ENCODE data around the gene SHCBP1. TPM values are rescaled to one million over a fixed set of nuclear protein-coding genes. Genes with fewer than 3 reads are reported as not detected.

Gene SHCBP1
- total RNA-seq, 4 donors from 2014 or later: 1.3 to 6.3 (median 4.3) TPM

- Histone ChIP-seq H3K4me1 (no peaks in the 10 kb centered on the region), H3K9me3 (no peaks in the 10 kb centered on the region), H3K36me3 (no peaks in the 10 kb centered on the region), H3K27ac (no peak overlapping the region), H3K27me3 (no peaks in the 10 kb centered on the region), H3K4me3 (no peak overlapping the region)
- no peak for DNase-seq (ENCODE audit: low spot score in 2 of 2)
- TF ChIP-seq POLR2A (IDR thresholded peaks at IDR 0.05) (no peak), EP300 (IDR thresholded peaks at IDR 0.05) (no peak), POLR2AphosphoS5 (IDR thresholded peaks at IDR 0.05) (no peak), CTCF (IDR thresholded peaks at IDR 0.05) (no peak)
- 63% methylated on average over 3 of the region's 3 CpGs for WGBS
These were observed 9.1 kb downstream of the SHCBP1 start for GRCh38 chr16:46612121-46612520.

GRCh38 chr16:46607529-46607928 is 13.7 kb downstream of the SHCBP1 start:
- Histone ChIP-seq H3K4me1 (no peaks in the 10 kb centered on the region), H3K4me3 (no peak overlapping the region), H3K27ac (no peak overlapping the region), H3K36me3 (peaks cover 7% of the 10 kb centered on the region), H3K9me3 (no peaks in the 10 kb centered on the region), H3K27me3 (no peaks in the 10 kb centered on the region)
- DNase-seq (ENCODE audit: low spot score in 2 of 2): no peak
- 59% methylated on average over 1 of the region's 1 CpG for WGBS
- TF ChIP-seq CTCF (IDR thresholded peaks at IDR 0.05) (peak in 1 of 2 donors; percentile 17), POLR2AphosphoS5 (IDR thresholded peaks at IDR 0.05) (no peak)

GRCh38 chr16:46606231-46606630 is 14.9 kb downstream of the SHCBP1 start:
- no peak for DNase-seq (ENCODE audit: low spot score in 2 of 2)
- TF ChIP-seq POLR2AphosphoS5 (IDR thresholded peaks at IDR 0.05) (no peak), EP300 (IDR thresholded peaks at IDR 0.05) (no peak), CTCF (IDR thresholded peaks at IDR 0.05) (no peak), POLR2A (IDR thresholded peaks at IDR 0.05) (no peak)
- Histone ChIP-seq H3K9me3 (no peaks in the 10 kb centered on the region), H3K4me3 (no peak overlapping the region), H3K27ac (no peak overlapping the region), H3K27me3 (no peaks in the 10 kb centered on the region), H3K4me1 (no peaks in the 10 kb centered on the region), H3K36me3 (peaks cover 7% of the 10 kb centered on the region)
- 92% methylated on average over 5 of the region's 5 CpGs for WGBS

- Histone ChIP-seq H3K27ac (no peak overlapping the region), H3K27me3 (no peaks in the 10 kb centered on the region), H3K4me1 (no peaks in the 10 kb centered on the region), H3K36me3 (no peaks in the 10 kb centered on the region), H3K4me3 (no peak overlapping the region), H3K9me3 (no peaks in the 10 kb centered on the region)
- TF ChIP-seq EP300 (IDR thresholded peaks at IDR 0.05) (no peak), POLR2A (IDR thresholded peaks at IDR 0.05) (no peak), CTCF (IDR thresholded peaks at IDR 0.05) (no peak), POLR2AphosphoS5 (IDR thresholded peaks at IDR 0.05) (no peak)
- DNase-seq (ENCODE audit: low spot score in 2 of 2): no peak
- 94% methylated on average over 1 of the region's 1 CpG for whole genome bisulfite sequencing
These were observed 29.9 kb downstream of the SHCBP1 start for GRCh38 chr16:46591257-46591656.

- Histone ChIP-seq H3K27ac (no peak overlapping the region), H3K4me1 (no peaks in the 10 kb centered on the region), H3K27me3 (no peaks in the 10 kb centered on the region), H3K4me3 (no peak overlapping the region), H3K36me3 (peaks cover 10% of the 10 kb centered on the region), H3K9me3 (no peaks in the 10 kb centered on the region)
- TF ChIP-seq EP300 (IDR thresholded peaks at IDR 0.05): no peak
- TF ChIP-seq POLR2A (IDR thresholded peaks at IDR 0.05): no peak
- TF ChIP-seq CTCF (IDR thresholded peaks at IDR 0.05): no peak
- no peak for TF ChIP-seq POLR2AphosphoS5 (IDR thresholded peaks at IDR 0.05)
- no peak for DNase-seq (ENCODE audit: low spot score in 2 of 2)
These were observed 35.1 kb downstream of the SHCBP1 start for GRCh38 chr16:46586011-46586577.

Data from suprapubic skin (tissue), 4 donors.